GM18511 (cell line): Measurements from ENCODE around the gene MTERF2.

Experiments used
- ATAC-seq: cut with Tn5 transposase; IDR thresholded peaks from one replicate; pipeline ENCODE4 v1.9.1; 2021; ENCODE audit warnings: mild to moderate bottlenecking, moderate library complexity; ENCODE audit not compliant: unreplicated experiment

MTERF2 gene

DNA sequence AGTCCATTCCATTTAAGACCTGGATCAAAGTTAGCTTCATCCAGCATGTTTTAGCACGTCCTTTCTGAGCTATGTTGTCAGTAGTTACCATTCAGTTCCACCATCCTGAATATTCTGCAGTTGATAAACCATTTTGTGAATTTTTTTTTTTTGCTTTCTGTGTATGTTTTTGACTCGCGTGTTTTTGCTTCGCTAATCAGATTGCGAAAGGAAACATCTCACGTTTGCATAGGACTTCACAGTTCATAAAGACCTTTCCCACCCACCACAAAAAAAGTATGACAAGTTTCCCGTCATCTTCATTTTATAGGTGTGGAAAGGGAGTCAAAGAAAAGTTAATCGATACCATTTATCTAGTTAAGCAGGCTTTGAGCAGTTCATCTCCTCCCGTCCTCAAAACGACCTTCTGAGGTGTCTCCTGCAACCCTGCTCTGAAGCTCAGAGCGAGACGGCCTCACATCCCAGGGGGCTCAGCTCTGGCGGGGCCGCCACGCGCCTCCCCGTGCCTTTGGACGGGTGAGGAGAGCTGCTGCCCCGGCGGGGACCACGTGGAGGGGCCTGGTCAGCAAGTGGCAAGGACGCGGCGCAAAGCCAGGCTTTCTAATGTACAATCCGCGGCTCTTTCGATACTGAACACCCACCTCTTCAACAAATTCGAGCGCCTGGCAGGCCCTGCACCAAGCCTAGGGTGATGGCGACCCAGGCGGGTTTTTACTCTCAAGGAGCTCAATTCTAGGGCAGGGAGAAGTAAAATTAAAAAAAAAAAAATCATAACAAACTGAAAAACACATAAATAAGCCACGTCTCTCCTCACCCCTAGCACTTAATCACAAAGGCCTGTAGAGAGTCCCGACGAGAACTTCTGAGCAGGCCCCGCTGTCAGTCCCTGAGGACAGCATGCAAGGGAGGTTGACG, 32.2 kb downstream of the MTERF2 start:
- ATAC-seq: peak; percentile 17

DNA sequence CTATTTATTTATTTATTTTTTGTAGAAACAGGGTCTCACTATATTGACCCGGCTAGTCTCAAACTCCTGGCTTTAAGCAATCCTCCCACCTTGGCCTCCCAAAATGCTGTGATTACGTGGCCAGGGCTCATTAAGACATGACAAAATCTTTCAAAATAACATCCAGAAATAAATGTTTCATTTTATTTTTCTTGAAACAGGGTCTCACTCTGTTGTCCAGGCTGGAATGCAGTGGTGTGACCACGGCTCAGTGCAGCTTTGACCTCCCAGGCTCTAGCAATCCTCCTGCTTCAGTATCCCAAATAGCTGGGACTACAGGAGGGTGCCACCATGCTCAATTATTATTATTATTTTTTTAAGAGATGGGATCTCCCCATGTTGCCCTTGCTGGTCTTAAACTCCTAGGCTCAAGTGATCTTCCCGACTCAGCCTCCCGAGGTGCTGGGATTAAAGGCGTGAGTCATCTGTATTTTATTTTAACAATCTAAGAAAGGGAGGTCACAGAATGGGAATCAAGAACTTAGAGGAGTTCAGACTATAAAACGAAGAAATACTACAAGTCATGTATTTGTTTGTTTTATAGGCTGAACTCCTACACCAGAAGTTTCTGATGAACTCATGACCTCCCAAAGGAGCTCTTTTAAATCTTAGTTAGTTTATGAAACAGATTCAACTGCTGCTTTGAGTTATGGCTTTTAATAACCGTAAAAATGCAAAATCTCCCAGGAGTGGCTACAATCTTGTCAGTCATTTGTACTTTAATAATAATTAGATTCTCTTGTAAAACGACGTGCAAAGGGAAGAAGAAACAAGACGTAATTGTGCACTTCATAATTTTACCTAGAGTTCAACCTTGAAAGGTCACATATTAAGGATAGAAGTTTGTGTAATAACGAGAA, 33.3 kb downstream of the MTERF2 start:
- ATAC-seq: no peak

DNA sequence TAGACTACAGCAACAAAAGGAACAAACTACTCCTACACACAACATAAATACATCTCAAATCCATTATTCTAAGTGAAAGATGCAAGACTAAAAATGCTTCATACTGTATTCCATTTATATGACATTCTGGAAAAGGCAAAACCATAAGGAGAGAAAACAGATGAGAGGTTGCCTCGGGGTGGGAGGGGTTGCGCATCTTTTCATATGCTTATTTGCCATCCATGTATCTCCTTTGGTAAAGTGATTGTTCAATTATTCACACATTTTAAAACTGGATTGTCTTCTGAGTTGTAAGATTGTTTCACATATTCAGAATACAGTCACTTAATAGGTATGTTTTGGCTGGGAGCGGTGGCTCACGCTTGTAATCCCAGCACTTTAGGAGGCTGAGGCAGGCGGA, 36.4 kb downstream of the MTERF2 start:
- no peak for ATAC-seq

DNA sequence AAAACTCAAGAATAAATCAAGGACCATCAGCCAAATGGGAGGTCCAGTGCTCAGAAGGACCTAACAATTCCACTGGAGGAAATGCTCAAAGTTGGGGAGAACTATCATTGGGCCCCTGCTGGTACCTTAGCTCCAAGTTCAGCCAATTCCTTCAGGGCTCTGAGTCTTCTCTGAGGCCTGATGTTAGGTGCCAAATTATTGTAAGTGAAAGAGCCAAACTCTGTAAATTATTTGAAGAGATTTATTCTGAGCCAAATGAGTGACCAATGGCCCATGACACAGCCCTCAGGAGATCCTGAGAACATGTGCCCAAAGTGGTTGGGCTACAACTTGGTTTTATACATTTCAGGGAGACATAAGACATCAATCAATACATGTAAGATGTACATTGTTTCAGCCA, 39.5 kb downstream of the MTERF2 start:
- ATAC-seq: no peak

DNA sequence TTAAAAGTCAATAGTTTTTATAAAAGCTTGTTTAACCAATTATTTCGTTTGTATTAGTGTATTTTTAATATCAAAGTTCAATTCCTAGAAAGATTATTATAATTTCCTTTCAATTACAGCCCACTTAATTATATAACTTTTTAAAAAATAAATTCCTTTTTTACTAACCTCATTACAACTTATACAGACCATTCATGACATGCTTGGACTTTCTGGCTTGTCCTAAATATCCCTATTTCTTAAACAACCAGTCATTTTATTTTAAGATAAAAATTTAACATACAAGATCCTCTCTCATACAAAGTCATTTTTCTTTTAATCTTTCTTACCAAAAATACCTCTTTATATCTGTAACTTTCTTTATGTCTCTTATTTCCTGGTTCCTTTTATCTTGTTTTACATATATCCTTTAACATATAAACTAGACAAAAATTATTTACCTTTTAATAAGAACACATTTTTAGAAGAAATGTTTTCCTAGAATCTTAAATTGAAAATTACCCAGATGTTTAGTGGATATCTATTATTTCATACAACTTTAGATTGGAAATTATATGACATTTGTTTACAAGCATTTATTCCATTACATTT, 41.6 kb downstream of the MTERF2 start:
- no peak for ATAC-seq

DNA sequence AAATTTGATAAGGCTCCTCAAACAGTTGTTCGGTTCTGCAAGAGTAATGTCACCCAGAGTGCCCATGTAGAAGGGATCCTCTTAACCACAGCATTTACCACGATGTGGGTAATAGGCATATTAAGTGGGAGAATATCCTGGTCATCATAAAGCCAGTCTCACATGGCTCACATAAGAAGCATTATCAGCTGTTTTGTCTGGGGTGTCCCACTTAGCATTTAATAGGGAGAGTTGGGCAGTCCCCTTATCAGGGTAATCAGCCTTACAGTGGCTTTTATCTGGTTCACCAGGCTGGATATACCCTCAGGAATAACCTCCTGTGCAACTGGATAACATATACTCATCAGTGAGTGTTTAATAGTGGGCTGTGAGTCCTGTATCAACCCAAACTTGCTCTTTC, 44.2 kb downstream of the MTERF2 start:
- ATAC-seq: no peak

DNA sequence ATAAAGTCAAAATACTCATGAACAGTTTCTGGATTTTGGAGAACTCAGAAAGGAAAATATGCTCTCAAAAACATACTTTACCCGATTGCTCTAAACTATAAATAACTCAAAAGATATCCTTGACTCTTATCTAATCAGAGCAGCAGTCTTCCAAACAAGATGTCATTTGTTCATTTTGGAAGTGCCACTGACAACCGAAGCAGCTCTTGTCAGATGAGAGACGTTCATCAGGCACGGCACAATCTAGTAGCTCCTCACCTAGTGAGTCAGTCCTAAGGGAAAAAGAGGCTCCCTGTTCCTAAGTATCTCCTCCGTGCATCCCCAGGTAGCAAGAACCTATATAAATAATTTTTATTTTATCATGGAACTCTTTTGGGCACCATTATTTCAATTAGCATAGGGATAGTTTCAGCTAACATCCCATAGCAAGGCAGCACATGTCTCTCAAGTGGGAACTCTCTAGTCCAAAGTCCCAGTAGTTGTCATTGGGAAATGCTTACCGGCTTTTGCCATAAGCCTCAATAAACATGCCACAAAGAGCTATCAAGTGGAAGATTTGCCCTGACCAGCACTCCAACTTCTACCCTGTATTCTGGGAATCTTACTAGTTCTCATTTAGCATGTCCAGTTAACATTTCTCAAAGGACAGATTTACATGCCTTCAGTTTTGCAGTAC, 45.3 kb downstream of the MTERF2 start:
- ATAC-seq: no peak

DNA sequence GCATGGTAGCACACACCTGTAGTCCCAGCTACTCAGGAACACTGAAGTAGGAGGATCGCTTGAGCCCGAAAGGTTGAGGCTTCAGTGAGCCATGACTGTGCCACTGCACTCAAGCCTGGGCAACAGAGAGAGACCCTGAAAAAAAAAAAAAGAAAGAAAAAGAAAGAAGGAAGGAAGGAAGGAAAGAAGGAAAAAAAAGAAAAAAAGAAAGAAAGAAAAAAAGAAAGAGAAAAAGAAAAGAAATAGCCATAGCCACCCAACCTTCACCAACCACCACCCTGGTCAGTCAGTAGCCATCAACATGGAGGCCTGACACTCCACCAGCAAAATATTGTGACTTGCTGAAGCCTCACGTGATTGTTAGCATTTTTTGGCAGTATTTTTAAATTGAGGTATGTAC, 52.7 kb downstream of the MTERF2 start:
- ATAC-seq: no peak
